HG02970 (cell line): Measurements from ENCODE around the gene MATR3.
"Not testable (repeated sequence)": the region's sequence is repeated elsewhere in the genome, so short reads cannot be mapped to it uniquely, and the experiment has no call there.

Experiments used
- ATAC-seq: cut with Tn5 transposase; IDR thresholded peaks from one replicate; pipeline ENCODE4 v1.9.1; 2021; ENCODE audit warnings: mild to moderate bottlenecking, moderate library complexity, moderate number of reproducible peaks; ENCODE audit not compliant: unreplicated experiment, low FRiP score

MATR3 gene

GRCh38 chr5:139295346-139296057 lies 2.0 kb downstream of the MATR3 start:
- no peak for ATAC-seq

GRCh38 chr5:139296198-139296597 lies 2.7 kb downstream of the MATR3 start:
- ATAC-seq, result no peak

GRCh38 chr5:139296862-139297326 lies 3.4 kb downstream of the MATR3 start:
- no peak for ATAC-seq

GRCh38 chr5:139297439-139298133 lies 4.0 kb downstream of the MATR3 start:
- no peak for ATAC-seq

- no peak for ATAC-seq
Measured at GRCh38 chr5:139298242-139298641, 4.7 kb downstream of the MATR3 start.

GRCh38 chr5:139299486-139299885 lies 5.9 kb downstream of the MATR3 start:
- ATAC-seq, result no peak

- ATAC-seq, result no peak
Measured at GRCh38 chr5:139301808-139302499, 8.4 kb downstream of the MATR3 start.

GRCh38 chr5:139304391-139305324 lies 11.1 kb downstream of the MATR3 start:
- no peak for ATAC-seq

- ATAC-seq, result no peak
Measured at GRCh38 chr5:139306197-139306596, 12.7 kb downstream of the MATR3 start.

- ATAC-seq, result no peak
Measured at GRCh38 chr5:139306628-139307379, 13.3 kb downstream of the MATR3 start.

- no peak for ATAC-seq
Measured at GRCh38 chr5:139308797-139309196, 15.3 kb downstream of the MATR3 start.

- not testable (repeated sequence) for ATAC-seq
Measured at GRCh38 chr5:139310715-139311186, 17.2 kb downstream of the MATR3 start.

- no peak for ATAC-seq
Measured at GRCh38 chr5:139312075-139312474, 18.5 kb downstream of the MATR3 start.

GRCh38 chr5:139314276-139314675 lies 20.7 kb downstream of the MATR3 start:
- no peak for ATAC-seq

- no peak for ATAC-seq
Measured at GRCh38 chr5:139315056-139315615, 21.6 kb downstream of the MATR3 start.

GRCh38 chr5:139335811-139336210 lies 42.3 kb downstream of the MATR3 start:
- ATAC-seq, result no peak

GRCh38 chr5:139340051-139340450 lies 46.5 kb downstream of the MATR3 start:
- ATAC-seq, result no peak

GRCh38 chr5:139341187-139341688 lies 47.7 kb downstream of the MATR3 start:
- ATAC-seq, result no peak
